ENCODE data around the gene C12orf75. TPM values are rescaled to one million over a fixed set of nuclear protein-coding genes. Genes with fewer than 3 reads are reported as not detected.
"Not testable (repeated sequence)": the region's sequence is repeated elsewhere in the genome, so short reads cannot be mapped to it uniquely, and the experiment has no call there.

The C12orf75 gene
- total RNA-seq, 2 donors from 2014 or later: 46.2 to 76.0 TPM

- Mint-ChIP-seq H3K9me3 (no peaks in the 10 kb centered on the region), H3K27ac (no peak overlapping the region), H3K36me3 (no peaks in the 10 kb centered on the region)
- DNase-seq (ENCODE audit: low spot score in 2 of 2) (no peak), ATAC-seq (no peak)
These were observed 48.4 kb downstream of the C12orf75 start for GRCh38 chr12:105378911-105379310.

GRCh38 chr12:105382771-105383622 lies 52.5 kb downstream of the C12orf75 start:
- DNase-seq (ENCODE audit: low spot score in 2 of 2) (peak in 1 of 2 donors; percentile 12), ATAC-seq (peak; percentile 51 to 67)
- Mint-ChIP-seq H3K9me3 (no peaks in the 10 kb centered on the region), H3K36me3 (no peaks in the 10 kb centered on the region), H3K27ac (no peak overlapping the region)

GRCh38 chr12:105384220-105384619 lies 53.7 kb downstream of the C12orf75 start:
- DNase-seq (ENCODE audit: low spot score in 2 of 2): no peak
- ATAC-seq: no peak
- Mint-ChIP-seq H3K9me3 (no peaks in the 10 kb centered on the region), H3K27ac (no peak overlapping the region), H3K36me3 (no peaks in the 10 kb centered on the region)

DNA sequence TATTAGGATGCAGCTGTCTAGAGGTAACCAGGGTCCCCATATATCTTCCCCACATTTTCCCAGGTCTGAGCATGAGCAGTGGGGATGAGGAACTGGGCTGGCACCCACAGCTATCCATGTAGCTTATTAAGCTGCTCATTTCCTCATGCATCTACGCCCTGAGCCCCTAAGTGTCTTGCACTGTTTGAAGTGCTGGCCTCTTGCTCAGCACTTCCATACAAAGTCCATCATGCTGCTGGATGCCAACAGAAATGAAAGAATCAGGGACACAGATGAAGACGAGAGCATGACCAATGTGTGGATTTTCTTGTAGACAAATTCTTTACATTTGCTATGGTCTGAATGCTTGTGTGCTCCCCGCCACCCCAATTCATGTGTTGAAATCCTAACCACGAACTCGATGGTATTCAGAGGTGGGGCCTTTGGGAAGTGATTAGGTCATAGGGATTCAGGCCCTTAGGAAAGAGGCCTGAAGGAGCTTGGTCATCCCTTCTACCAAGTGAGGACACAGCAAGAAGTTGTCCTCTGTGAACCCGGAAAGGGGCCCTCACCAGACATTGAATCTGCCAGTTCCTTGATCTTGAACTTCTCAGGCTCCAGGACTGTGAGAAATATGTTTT lies 54.5 kb downstream of the C12orf75 start:
- Mint-ChIP-seq H3K36me3 (no peaks in the 10 kb centered on the region), H3K27ac (no peak overlapping the region), H3K9me3 (no peaks in the 10 kb centered on the region)
- no peak for ATAC-seq
- no peak for DNase-seq (ENCODE audit: low spot score in 2 of 2)

DNA sequence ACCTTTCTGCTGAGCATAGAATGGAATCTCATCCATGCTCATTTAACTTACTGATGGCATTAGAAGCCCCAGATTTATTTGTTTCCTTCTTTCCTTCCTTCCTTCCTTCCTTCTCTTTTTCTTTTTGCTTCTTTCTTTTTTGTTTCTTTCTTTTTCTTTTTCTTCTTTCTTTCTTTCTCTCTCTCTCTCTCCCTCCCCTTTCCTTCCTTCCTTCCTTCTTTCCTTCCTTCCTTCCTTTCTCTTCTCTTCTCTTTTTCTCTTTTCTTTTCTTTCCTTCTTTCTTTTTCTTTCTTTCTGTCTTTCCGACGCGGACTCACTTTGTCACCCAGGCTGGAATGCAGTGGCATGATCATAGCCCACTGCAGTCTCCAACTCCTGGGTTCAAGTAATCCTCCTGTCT lies 55.9 kb downstream of the C12orf75 start:
- DNase-seq (ENCODE audit: low spot score in 2 of 2) (no peak), ATAC-seq (no peak)
- Mint-ChIP-seq H3K36me3 (no peaks in the 10 kb centered on the region), H3K27ac (no peak overlapping the region), H3K9me3 (no peaks in the 10 kb centered on the region)

- Mint-ChIP-seq H3K27ac (no peak overlapping the region), H3K9me3 (no peaks in the 10 kb centered on the region), H3K36me3 (no peaks in the 10 kb centered on the region)
- DNase-seq (ENCODE audit: low spot score in 2 of 2): no peak
- peak in 1 of 2 donors; percentile 28 for ATAC-seq
These were observed 60.7 kb downstream of the C12orf75 start for GRCh38 chr12:105391231-105391630.

- Mint-ChIP-seq H3K9me3 (peaks cover 5 to 7% of the 10 kb centered on the region in 2 donors), H3K27ac (no peak overlapping the region), H3K36me3 (peaks cover 6% of the 10 kb centered on the region in 2 donors)
- ATAC-seq (no peak), DNase-seq (ENCODE audit: low spot score in 2 of 2) (no peak)
These were observed 63.1 kb downstream of the C12orf75 start for GRCh38 chr12:105393587-105393986.

- ATAC-seq (no peak), DNase-seq (ENCODE audit: low spot score in 2 of 2) (no peak)
- peaks cover 16% of the 10 kb centered on the region in 2 donors for H3K36me3 Mint-ChIP-seq
- H3K9me3 Mint-ChIP-seq: peaks cover 8 to 10% of the 10 kb centered on the region in 2 donors
- H3K27ac Mint-ChIP-seq: no peak overlapping the region
These were observed 65.5 kb downstream of the C12orf75 start for GRCh38 chr12:105396024-105396423.

GRCh38 chr12:105396983-105397382 lies 66.5 kb downstream of the C12orf75 start:
- H3K27ac Mint-ChIP-seq: no peak overlapping the region

DNA sequence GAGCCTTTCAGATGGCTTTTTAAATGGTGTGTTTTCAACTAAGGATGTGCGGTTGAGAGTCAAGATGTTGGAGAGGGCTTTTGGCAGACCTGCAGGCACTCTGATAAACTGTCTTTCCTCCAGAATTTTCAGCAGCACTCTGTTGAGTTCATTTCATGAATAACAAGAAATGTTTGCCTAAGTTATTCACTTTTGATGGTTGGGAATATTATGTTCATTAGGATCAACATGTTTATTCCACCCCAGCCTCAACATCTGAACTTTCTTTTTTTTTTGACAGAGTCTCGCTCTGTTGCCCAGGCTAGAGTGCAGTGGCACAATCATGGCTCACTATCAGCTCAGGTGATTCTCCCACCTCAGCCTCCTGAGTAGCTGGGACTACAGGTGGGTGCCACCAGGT lies 68.4 kb downstream of the C12orf75 start:
- DNase-seq (ENCODE audit: low spot score in 2 of 2) (no peak), ATAC-seq (no peak)
- Mint-ChIP-seq H3K36me3 (peaks cover 16% of the 10 kb centered on the region in 2 donors), H3K9me3 (peaks cover 8 to 10% of the 10 kb centered on the region in 2 donors), H3K27ac (no peak overlapping the region)

More at GRCh38 chr12:105396983-105397382, 66.5 kb downstream of the C12orf75 start:
- Mint-ChIP-seq H3K36me3 (peaks cover 16% of the 10 kb centered on the region in 2 donors), H3K9me3 (peaks cover 8 to 10% of the 10 kb centered on the region in 2 donors)
- no peak for DNase-seq (ENCODE audit: low spot score in 2 of 2)
- ATAC-seq: no peak

DNA sequence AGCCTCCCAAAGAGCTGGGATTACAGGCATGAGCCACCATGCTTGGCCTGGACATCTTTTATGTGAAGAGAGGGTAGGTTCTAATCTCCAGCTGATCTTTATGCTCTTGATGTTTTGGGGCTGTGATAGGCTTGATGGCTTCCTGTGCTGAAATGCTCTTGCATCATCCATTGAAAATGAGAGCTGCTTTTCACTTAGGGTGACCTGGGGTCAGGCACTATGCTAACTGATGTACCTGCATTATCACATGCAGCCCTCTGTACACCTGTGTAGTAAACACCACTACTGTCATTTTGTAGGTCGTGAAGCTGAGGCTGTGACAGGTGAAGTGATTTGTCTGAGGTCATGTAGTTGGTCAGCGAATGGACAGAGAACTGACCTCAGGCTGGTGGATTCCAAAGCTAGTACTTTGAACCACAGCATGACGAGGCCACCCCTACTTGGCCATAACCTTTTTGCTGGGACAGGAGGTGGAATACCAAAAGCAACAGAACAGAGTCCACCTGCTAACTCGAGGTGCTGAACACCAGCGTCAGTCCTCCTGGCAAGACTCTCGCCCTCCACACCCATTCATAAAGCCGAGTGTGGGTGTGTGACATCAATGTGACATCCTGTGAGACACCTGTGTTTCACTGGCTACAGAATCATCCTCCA lies 69.1 kb downstream of the C12orf75 start:
- H3K36me3 Mint-ChIP-seq: peaks cover 16% of the 10 kb centered on the region in 2 donors
- H3K9me3 Mint-ChIP-seq: peaks cover 8 to 10% of the 10 kb centered on the region in 2 donors
- ATAC-seq: no peak
- H3K27ac Mint-ChIP-seq: no peak overlapping the region
- DNase-seq (ENCODE audit: low spot score in 2 of 2): no peak

DNA sequence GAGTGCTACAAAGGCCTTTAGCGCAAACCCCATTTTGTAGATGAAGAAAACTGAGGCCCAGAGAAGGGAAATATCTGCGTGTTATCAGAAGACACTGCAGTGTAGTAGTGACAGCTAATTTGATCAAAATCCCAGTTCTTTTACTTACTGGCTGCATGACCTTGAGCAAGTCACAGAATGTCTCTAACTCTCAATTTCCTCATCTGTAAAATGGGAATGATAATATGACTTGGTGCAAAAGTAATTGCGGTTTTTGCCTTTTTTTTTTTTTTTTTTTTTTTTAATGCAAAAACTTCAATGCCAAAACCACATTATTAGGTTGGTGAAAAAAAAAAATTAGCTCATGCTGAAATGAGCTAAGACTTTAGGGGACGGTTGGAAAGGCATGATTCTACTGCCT lies 69.7 kb downstream of the C12orf75 start:
- Mint-ChIP-seq H3K9me3 (peaks cover 8 to 10% of the 10 kb centered on the region in 2 donors), H3K27ac (no peak overlapping the region), H3K36me3 (peaks cover 16% of the 10 kb centered on the region in 2 donors)
- ATAC-seq (no peak), DNase-seq (ENCODE audit: low spot score in 2 of 2) (no peak)

DNA sequence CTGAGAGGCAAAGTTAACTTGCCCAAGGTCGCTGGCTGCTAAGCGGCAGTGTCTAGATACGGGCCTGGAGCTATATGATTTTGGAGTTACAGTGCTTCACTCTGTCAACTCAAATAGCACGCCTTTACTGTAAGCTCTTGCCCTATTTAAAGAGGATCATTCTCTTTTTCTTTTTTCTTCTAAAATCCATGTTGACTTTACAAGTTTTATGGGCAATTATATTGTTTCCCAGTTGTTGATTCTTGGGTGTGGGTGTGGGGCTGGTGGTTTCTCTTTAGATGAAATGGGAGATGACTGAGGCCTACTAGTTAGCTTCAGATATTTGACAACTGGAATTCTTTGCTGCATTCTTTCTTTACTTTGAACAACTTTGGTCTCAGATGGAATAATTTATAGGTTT lies 70.7 kb downstream of the C12orf75 start:
- peaks cover 16% of the 10 kb centered on the region in 2 donors for H3K36me3 Mint-ChIP-seq
- no peak overlapping the region for H3K27ac Mint-ChIP-seq

DNA sequence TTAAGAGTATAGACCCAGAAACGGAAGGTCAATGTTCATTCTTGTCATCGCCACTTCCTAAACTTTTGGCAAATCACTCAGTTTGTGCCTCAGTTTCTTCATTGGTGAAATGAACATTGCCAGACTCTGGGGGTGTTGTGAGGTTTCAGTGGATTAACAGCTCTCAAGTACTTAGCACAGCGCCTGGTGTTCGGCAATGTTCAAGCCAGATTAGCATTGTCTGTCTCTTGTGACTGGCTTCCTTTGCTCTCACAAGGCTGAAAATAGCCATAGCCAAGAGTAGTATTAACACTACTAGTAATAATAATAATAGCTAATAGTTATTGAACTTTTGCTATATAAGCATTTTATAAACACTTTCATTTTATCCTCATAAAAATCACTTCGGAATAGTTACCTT lies 71.9 kb downstream of the C12orf75 start:
- ATAC-seq: no peak
- Mint-ChIP-seq H3K27ac (no peak overlapping the region), H3K36me3 (peaks cover 16% of the 10 kb centered on the region in 2 donors), H3K9me3 (peaks cover 8 to 10% of the 10 kb centered on the region in 2 donors)
- no peak for DNase-seq (ENCODE audit: low spot score in 2 of 2)

More for the DNA sequence above, 70.7 kb downstream of the C12orf75 start:
- peaks cover 8 to 10% of the 10 kb centered on the region in 2 donors for H3K9me3 Mint-ChIP-seq
- ATAC-seq (no peak), DNase-seq (ENCODE audit: low spot score in 2 of 2) (no peak)

DNA sequence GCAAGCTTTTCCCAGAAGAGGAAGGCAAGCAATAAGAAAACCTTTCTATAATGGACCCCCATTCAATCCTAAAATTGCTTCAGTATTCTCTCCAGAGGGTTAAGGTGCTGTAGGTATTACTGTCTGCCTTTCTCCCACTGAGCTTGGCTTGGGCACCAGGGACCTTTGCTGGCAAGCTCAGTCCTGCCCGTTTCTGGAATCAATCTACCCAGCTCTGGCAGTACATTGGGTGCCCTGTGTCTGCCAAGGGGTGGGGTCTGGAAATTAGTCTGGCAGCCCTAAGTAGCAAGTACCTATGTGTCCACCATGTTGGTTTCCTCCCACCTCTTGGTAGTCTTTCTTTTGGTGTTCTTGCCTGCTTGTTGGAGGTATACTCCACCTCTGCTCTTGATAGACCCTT lies 72.6 kb downstream of the C12orf75 start:
- ATAC-seq (no peak), DNase-seq (ENCODE audit: low spot score in 2 of 2) (no peak)
- H3K36me3 Mint-ChIP-seq: peaks cover 15% of the 10 kb centered on the region in 2 donors
- peaks cover 7 to 8% of the 10 kb centered on the region in 2 donors for H3K9me3 Mint-ChIP-seq
- no peak overlapping the region for H3K27ac Mint-ChIP-seq

DNA sequence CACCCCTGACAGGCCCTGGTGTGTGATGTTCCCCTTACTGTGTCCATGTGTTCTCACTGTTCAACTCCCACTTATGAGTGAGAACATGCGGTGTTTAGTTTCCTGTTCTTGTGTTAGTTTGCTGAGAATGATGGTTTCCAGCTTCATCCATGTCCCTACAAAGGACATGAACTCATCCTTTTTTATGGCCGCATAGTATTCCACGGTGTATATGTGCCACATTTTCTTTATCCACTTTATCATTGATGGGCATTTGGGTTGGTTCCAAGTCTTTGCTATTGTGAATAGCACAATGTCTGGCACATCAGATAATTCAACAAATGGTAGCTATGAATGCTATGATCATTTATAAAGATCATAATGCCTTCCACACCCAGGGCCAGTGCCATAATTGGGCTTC lies 73.6 kb downstream of the C12orf75 start:
- H3K27ac Mint-ChIP-seq; DNase-seq (ENCODE audit: low spot score in 2 of 2); H3K36me3 Mint-ChIP-seq; ATAC-seq; H3K9me3 Mint-ChIP-seq: not testable (repeated sequence)

- Mint-ChIP-seq H3K27ac (no peak overlapping the region), H3K36me3 (no peaks in the 10 kb centered on the region), H3K9me3 (no peaks in the 10 kb centered on the region)
- ATAC-seq (no peak), DNase-seq (ENCODE audit: low spot score in 2 of 2) (no peak)
These were observed 76.0 kb downstream of the C12orf75 start for GRCh38 chr12:105406497-105406896.

All from activated naive CD4-positive, alpha-beta T cell treated with anti-CD3 and anti-CD28 coated beads, Interleukin-2, amount 50 U/mL, for 72 hours (primary cell).